Smooth muscle cell (in vitro differentiated cells): ENCODE data around the gene MIS18BP1. TPM values are rescaled to one million over a fixed set of nuclear protein-coding genes. Genes with fewer than 3 reads are reported as not detected.

Source experiments
- DNase-seq: peaks from one replicate; lab custom pipeline; 2025; ENCODE audit not compliant: unreplicated experiment; lab: John Stamatoyannopoulos, UW
- H2AFZ ChIP-seq: fragments of 200-600 bp; sonication (generic); 2 replicates; pipeline ENCODE4 v1.6.0; 2016; ENCODE audit warnings: antibody characterized with exemption, low read depth, mild to moderate bottlenecking
- H3F3A ChIP-seq: fragments of 200-600 bp; sonication (generic); 2 replicates; pipeline ENCODE4 v1.6.0; 2017; ENCODE audit warnings: antibody characterized with exemption, low read depth
- H3K27ac ChIP-seq: fragments of 200-600 bp; sonication (generic); 2 replicates; pipeline ENCODE4 v1.5.1; 2016; ENCODE audit warnings: low read depth, mild to moderate bottlenecking
- H3K27me3 ChIP-seq: fragments of 200-600 bp; sonication (generic); 2 replicates; pipeline ENCODE4 v1.6.1; 2016; ENCODE audit warnings: low read depth, mild to moderate bottlenecking
- H3K36me3 ChIP-seq: fragments of 200-600 bp; sonication (generic); 2 replicates; pipeline ENCODE4 v1.5.1; 2016; ENCODE audit warnings: low read depth
- H3K4me1 ChIP-seq: fragments of 200-600 bp; sonication (generic); 2 replicates; pipeline ENCODE4 v1.5.1; 2016; ENCODE audit warnings: low read depth
- H3K4me2 ChIP-seq: fragments of 200-600 bp; sonication (generic); 2 replicates; pipeline ENCODE4 v1.6.0; 2016; ENCODE audit warnings: mild to moderate bottlenecking
- H3K4me3 ChIP-seq: fragments of 200-600 bp; sonication (generic); 2 replicates; pipeline ENCODE4 v1.5.1; 2016; ENCODE audit warnings: mild to moderate bottlenecking
- H3K79me2 ChIP-seq: fragments of 200-600 bp; sonication (generic); 2 replicates; pipeline ENCODE4 v1.6.0; 2016; ENCODE audit warnings: low read depth, mild to moderate bottlenecking
- H3K9ac ChIP-seq: fragments of 200-600 bp; sonication (generic); 2 replicates; pipeline ENCODE4 v1.6.0; 2016; ENCODE audit warnings: low read depth
- H3K9me3 ChIP-seq: fragments of 200-600 bp; sonication (generic); replicated peaks from 2 replicates; pipeline ENCODE4 v1.5.1; 2016; ENCODE audit warnings: low read depth
- H4K20me1 ChIP-seq: fragments of 200-600 bp; sonication (generic); 2 replicates; pipeline ENCODE4 v1.6.0; 2016; ENCODE audit warnings: low read depth
- CTCF ChIP-seq: fragments of 200-600 bp; sonication (generic); IDR thresholded peaks from 2 replicates; pipeline ENCODE4 v1.5.1; 2017; ENCODE audit warnings: borderline replicate concordance, mild to moderate bottlenecking, antibody characterized with exemption; ENCODE audit not compliant: insufficient read depth, poor library complexity, severe bottlenecking
- WGBS: methylation state at CpG from one replicate; pipeline ENCODE4 v1.1.7; 2016; ENCODE audit warnings: low lambda C conversion rate; 5-methylcytosine and 5-hydroxymethylcytosine counted together
- polyA plus RNA-seq: library from polyadenylated mRNA; unstranded; fragments of >200 nt; fragmentation: Nextera tagmentation; extraction: Ambion mirVana; gene quantifications from 2 replicates; pipeline ENCODE4 v1.2.1, GENCODE V29; 2016
- total RNA-seq: library from RNA; depleted of rRNA; stranded (reverse); fragments of >200 nt; gene quantifications from 2 replicates; pipeline ENCODE4 v1.2.3, GENCODE V29; 2014

MIS18BP1 gene
- total and polyA plus RNA-seq, 2 experiments from 2014 or later = 8.9 to 15.4 TPM

- H3K4me3 ChIP-seq = no peak overlapping the region
- H3F3A ChIP-seq = no peaks in the 10 kb centered on the region
- WGBS = 93% methylated on average over 3 of the region's 3 CpGs
- no peak for DNase-seq
- H3K9me3 ChIP-seq = peaks cover 6% of the 10 kb centered on the region
- H3K27ac ChIP-seq = no peak overlapping the region
- no peak overlapping the region for H2AFZ ChIP-seq
- no peak overlapping the region for H3K9ac ChIP-seq
- H3K27me3 ChIP-seq = no peaks in the 10 kb centered on the region
- H3K79me2 ChIP-seq = no peaks in the 10 kb centered on the region
- TF ChIP-seq CTCF = no peak
- H3K4me2 ChIP-seq = no peak overlapping the region
- no peaks in the 10 kb centered on the region for H3K4me1 ChIP-seq
- no peaks in the 10 kb centered on the region for H3K36me3 ChIP-seq
- no peaks in the 10 kb centered on the region for H4K20me1 ChIP-seq
Measured at GRCh38 chr14:45258805-45259204, 5.8 kb upstream of the MIS18BP1 start.

- Histone ChIP-seq H4K20me1 (no peaks in the 10 kb centered on the region), H3K9ac (no peak overlapping the region), H3F3A (no peaks in the 10 kb centered on the region), H3K4me3 (no peak overlapping the region), H2AFZ (no peak overlapping the region), H3K79me2 (no peaks in the 10 kb centered on the region), H3K27me3 (no peaks in the 10 kb centered on the region), H3K9me3 (peaks cover 6% of the 10 kb centered on the region), H3K4me1 (no peaks in the 10 kb centered on the region), H3K27ac (no peak overlapping the region), H3K4me2 (no peak overlapping the region), H3K36me3 (no peaks in the 10 kb centered on the region)
- DNase-seq = no peak
- WGBS = 94% methylated on average over 1 of the region's 1 CpG
- TF ChIP-seq CTCF = no peak
Measured at GRCh38 chr14:45258073-45258472, 5.1 kb upstream of the MIS18BP1 start.

- no peak overlapping the region for H3K9ac ChIP-seq
- H4K20me1 ChIP-seq = peaks cover 3% of the 10 kb centered on the region
- peaks cover 7% of the 10 kb centered on the region for H3K4me1 ChIP-seq
- no peaks in the 10 kb centered on the region for H3K36me3 ChIP-seq
- no peak overlapping the region for H3K27ac ChIP-seq
- 90% methylated on average over 4 of the region's 4 CpGs for WGBS
- H3F3A ChIP-seq = no peaks in the 10 kb centered on the region
- H3K4me3 ChIP-seq = no peak overlapping the region
- H3K9me3 ChIP-seq = peaks cover 6% of the 10 kb centered on the region
- H2AFZ ChIP-seq = no peak overlapping the region
- no peak for TF ChIP-seq CTCF
- H3K4me2 ChIP-seq = no peak overlapping the region
- no peaks in the 10 kb centered on the region for H3K27me3 ChIP-seq
- peaks cover 17% of the 10 kb centered on the region for H3K79me2 ChIP-seq
- DNase-seq = no peak
Measured at GRCh38 chr14:45254771-45255170, 1.8 kb upstream of the MIS18BP1 start.

GRCh38 chr14:45253754-45254310 lies 830 bp upstream of the MIS18BP1 start:
- Histone ChIP-seq H3K9ac (peak overlapping the region; percentile 42), H3K79me2 (peaks cover 25% of the 10 kb centered on the region), H4K20me1 (peaks cover 12% of the 10 kb centered on the region), H3K27me3 (no peaks in the 10 kb centered on the region), H3K4me3 (peak overlapping the region; percentile 75), H3F3A (no peaks in the 10 kb centered on the region), H3K4me1 (peaks cover 7% of the 10 kb centered on the region), H3K36me3 (no peaks in the 10 kb centered on the region), H3K27ac (peak overlapping the region; percentile 44), H3K9me3 (peaks cover 6% of the 10 kb centered on the region), H3K4me2 (peak overlapping the region; percentile 91), H2AFZ (peak overlapping the region; percentile 97)
- TF ChIP-seq CTCF = no peak
- DNase-seq = no peak
- 84% methylated on average over 23 of the region's 23 CpGs for WGBS
